GM18508 (cell line): ENCODE data around the gene KCNJ11.
"Not testable (repeated sequence)": the region's sequence is repeated elsewhere in the genome, so short reads cannot be mapped to it uniquely, and the experiment has no call there.

Source experiments
- ATAC-seq: cut with Tn5 transposase; IDR thresholded peaks from one replicate; pipeline ENCODE4 v1.9.1; 2021; ENCODE audit warnings: moderate number of reproducible peaks; ENCODE audit not compliant: insufficient read depth, unreplicated experiment

The KCNJ11 gene

DNA sequence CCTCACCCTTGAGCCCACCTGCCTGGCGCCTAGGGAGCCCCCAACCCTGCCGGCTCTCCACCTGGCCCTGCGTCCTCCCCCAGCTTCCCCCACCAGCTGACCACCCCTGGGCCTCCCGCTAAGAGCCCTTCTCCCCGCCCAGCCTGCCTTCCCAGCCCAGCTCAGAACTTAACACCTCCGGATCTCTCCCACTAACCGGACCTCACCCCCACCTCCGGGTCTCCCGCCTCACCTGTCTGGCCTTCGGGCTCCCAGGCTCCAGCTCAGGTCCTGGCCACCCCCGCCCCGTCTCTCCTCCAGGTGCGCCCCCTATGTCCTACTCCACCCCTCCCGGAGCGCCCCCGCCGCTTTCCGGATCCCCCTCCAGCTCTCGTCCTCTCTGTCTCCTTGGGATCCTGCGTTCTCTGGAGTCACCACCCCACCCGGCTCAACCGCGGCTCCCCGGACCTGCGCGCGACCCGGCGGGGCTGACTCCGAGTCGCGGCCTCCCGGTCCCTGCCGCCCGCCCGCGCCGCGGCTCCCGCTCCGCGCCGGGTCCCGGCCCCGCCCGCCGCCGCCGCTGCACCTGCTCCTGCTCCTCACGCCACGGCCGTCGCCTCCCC is at the start of gene KCNJ11:
Gene KCNJ11 (minus strand): TSS at position 51 of the 602 bp plus-strand sequence. CDS start 568 bp downstream, outside the sequence.
- no peak for ATAC-seq

DNA sequence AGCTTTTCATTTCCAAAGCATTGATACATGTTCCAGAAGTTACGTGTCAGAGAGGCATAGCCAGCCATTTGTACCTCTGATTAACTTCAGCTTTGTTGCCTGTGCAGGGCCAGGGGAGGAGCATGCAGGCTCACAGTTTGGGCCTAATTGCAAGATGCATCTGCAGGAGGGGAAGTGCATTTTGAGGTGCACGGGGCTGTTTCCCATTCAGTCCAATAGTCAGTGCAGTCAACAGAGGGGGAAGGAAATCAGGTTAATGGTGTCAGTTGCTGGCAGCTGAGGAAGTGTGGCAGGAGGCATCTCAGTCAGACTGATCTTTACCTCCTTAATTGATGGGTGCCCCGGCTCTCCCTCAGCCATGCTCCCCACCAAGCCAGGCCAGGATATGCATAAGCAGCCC is 48.9 kb upstream of the KCNJ11 start:
- ATAC-seq, result no peak

DNA sequence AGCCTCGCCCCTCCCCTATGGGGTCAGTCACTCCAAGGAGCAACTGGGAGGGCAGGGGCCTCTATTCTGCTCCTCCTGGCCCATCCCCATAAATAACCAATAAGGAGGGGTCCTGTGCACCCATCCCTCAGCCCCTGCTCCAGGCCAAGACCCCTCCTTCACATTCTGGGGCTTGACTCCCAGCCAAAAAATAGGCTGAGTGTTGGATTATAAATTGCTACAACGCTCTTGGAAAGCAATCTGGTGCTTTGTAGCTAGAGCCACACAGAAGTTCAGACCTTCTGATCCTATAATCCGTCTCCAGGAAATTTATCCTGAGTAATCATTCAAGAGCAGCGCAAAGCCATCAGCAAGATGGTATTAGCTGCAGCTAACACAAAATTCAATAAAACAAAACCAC is 45.6 kb upstream of the KCNJ11 start:
- no peak for ATAC-seq

DNA sequence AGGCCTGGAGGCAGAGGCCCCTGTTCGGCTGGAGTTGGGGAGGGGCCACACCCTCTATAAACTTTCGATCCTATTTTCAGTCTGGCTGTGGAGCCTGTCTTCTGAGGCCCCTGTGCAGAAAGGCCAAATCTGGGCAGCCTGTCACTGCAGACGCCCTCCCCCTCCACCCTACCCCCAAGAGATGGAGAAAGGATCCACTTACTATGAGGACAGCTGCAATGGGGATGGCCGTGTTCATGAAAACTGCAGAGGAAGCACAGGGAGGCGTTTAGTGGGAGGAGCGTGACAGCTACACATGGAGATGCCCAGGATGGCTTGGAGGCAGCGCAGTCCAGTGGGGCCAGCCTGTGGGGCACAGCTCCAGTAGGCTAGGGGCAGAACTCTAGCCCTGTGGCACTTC is 43.5 kb upstream of the KCNJ11 start:
- no peak for ATAC-seq

DNA sequence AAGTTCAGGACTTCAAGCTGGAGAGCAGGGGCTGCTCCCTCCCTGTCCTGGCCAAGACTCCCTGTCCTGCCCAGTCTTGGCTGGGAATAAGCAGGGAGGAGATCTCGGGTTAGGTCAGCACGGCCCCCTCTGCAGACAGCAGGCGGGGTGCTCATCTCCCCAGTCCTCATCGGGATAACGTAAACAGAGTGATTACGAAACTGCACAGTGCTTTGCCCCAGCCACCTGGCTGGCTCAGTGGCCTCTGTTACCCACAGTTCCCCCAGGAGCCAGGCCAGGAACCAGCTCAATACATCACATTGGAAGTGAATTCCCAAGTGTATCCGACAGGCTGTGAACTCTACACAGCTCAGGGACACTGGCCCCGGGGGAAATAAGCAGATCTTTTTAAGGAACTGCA is 42.7 kb upstream of the KCNJ11 start:
- no peak for ATAC-seq

DNA sequence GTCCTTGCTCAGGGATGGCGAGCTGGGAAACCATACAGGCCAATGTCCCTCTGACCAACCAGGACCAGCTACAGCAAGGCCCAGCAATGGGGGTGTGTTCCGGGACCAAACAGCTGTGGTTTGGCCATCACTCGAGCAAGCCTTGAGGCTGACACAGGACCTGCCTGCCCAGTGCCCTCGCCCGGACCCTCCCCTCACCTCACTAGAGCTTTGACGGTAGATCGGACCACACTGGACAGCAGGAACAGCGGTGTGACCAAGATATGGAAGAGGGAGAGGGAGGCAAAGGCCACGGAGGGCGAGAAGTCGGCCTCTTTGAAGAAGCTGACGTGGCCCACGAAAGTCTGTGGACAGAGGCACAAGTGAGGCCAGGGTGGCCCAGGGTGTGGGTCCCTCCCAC is 42.2 kb upstream of the KCNJ11 start:
- ATAC-seq, result no peak

DNA sequence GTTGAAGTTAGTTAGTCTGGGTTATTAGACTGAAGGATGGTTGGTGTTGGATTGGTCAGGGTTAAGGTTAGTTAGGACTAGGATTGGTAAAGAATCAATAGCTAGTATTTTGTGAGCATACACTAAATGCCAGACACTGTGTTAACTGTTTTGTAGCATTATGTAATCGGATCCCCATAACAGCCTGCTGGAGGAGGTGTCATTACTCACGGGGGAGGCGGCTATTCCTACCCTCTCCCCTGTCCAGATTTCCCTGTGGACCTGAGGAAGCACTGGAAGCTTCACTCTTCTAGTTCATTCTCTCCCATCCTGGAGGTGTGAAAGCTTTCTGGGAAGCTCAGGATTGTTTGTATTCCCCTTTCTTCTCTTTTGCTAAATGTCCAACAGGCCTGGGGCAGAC is 40.5 kb upstream of the KCNJ11 start:
- ATAC-seq, result no peak

DNA sequence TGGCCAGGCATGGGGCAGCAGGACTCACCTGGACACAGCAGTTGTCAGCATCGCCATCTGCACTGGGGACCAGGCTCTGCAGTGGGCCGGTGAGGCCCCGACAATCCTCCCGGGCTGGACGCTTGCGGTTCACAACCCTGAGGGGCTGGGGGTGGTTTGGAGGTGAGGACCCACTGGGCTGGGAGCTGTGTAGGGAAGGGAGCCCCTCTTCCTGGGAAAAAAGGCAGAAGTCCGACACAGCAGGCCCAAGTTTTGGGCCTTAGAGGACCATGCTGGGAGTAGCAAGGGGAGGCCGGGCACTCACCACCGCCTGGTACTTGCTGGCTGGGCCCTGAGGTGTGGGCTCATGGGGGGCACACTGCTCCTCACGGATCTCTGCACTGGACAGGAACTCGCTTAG is 39.8 kb upstream of the KCNJ11 start:
- no peak for ATAC-seq

DNA sequence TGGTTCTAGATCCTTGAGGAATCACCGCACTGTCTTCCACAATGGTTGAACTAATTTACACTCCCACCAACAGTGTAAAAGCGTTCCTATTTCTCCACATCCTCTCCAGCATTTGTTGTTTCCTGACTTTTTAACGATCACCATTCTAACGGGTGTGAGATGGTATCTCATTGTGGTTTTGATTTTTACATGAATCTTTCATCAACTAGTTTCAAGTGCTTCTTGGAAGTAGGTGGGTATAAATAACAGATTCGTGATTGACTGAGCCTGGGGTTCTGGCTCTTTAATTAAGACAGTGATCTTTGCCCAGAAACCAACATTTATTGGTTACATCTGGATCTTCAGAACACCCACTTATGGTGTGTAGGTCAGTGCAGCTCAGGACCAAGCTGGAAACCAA is 37.8 kb upstream of the KCNJ11 start:
- ATAC-seq, result not testable (repeated sequence)

DNA sequence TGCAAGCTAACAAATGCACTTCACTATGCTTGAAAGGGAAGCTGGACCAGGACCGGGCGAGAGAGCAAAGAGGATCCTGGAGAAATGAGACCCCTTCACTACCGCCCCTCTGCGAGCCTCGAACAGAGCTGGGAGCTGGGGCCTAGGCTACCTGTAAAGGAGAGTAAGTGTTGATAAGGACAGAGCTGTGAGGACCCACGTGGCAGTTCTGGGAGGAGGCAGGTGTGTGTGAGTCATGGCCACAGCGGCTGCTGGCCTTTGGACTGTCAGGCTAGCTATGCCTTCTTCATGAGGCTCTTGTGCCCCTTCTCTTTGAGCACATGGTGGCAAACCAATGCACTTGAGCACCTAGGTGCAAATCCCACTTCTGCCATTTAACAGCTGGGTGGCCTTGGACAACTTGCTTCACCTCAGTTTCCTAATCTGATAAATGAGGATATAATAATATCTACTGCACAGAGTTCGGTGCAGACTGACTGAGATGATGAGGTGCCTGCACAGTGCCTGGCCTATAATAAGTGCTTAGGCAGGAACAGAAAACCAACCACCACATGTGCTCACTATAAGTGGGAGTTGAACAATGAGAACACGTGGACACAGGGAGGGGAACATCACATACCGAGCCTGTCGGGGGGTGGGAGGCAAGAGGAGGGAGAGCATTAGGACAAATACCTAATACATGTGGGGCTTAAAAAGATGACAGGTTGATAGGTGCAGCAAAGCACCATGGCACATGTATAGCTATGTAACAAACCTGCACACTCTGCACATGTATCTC is 35.3 kb upstream of the KCNJ11 start:
- no peak for ATAC-seq

DNA sequence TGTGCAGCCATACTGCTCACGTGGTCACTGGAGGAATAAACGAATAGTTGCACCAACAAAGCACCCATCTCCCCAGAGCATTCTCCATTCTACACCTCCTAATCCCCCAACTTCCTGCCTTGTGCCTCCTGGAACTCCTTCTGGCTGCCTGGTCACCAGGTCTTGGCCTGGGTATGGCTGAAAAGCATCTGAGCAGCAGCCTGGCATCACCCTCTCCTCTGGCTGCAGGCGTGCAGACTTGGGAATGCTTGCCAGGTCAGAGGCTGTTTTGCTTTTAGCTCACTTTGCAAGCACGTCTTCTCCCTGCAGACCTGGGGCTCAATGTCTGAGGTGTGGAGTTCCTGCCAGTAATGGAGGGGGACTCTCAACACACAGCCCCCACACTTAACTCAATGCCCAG is 33.3 kb upstream of the KCNJ11 start:
- ATAC-seq, result no peak

DNA sequence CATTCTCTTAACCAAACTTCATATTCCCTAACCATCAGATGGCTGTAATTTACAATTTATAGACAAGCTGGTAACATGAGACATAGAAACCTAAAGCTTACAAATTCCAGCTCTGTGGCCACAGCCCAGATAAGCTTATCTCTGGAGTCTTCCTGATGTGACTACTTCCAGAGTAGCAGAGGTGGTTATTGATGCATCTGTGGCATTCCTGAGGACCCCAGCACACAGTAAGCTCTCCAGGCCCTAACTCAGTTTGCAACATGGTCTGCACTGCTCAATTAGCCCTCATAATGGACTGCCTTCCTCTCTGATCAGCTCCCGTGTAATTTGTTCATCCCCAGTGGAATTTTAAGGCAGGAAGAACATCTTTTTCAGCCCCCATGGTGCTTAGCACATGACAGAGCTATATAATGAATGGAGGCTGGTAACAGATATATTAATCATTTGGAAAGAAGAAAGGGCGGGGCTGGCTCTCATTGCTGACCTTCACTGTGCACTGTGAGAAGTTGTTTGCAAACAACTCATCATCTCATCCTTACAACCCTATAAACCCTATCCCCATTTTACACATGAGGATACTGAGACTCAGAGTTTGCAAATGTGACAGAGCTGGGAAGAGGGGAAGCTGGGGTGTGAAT is 30.1 kb upstream of the KCNJ11 start:
- ATAC-seq, result no peak

DNA sequence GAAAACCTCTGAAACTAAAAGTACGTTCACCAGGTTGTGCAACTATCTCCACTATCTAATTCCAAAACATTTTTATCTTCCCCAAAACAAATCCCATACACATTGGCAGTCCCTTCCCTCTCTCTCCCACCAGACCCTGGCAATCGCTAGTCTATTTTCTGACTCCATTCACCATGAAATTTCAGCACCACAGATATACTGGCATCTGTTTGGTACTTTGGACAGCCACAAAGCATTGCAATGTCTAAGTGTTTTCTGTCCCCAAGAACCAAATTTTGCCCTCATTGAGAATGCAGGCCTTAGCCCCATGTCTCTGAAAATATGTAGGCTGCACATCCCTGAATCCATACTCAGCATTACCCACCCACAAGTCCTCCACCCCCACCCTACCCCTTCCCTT is 28.0 kb upstream of the KCNJ11 start:
- no peak for ATAC-seq

DNA sequence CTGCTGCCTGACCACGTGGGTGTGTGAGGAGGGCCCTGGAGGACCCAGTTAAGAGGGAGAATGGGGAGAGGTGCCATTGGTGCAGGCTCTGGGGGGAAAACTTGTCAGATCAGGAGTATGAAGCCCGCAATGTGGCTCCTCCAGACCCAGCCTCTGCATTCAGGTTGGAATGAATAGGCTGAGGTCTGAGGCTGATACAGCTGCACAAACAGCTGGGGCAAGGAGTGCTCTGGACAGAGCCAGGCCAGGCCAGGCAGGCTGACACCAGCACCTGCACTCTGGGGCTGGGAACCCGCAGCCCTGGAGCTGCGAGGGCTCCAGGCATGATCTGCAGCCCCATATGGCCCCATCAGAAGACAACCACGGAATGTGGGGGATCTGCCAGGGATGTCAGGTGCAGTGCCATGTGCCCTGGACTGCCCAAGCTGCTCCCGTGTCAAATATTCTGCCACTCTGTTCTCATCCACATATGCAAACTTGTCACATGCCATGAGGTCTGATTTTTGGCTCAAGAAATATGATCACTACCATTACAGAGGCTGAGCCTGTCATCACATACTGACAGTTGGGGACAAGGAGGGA is 27.2 kb upstream of the KCNJ11 start:
- ATAC-seq, result no peak

DNA sequence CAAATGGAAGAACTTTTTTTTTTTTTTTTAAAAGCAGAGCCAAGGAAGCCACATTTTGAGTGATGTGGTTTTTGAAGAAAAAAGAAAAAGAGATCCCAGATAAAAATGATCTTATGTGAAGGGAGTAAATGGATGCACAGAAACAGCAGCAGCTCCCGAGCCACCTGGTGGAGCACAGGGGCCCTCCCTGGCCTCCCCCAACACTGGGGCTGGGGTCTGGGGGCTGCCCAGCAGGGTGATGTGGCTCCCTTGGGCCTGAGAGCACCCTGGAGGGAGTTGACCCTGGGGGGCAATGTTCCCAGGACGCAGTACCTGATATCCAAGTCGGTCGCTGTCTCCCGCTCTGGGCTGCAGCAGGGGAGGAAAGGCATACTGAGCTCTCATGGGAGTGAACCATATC is 26.5 kb upstream of the KCNJ11 start:
- ATAC-seq, result no peak

DNA sequence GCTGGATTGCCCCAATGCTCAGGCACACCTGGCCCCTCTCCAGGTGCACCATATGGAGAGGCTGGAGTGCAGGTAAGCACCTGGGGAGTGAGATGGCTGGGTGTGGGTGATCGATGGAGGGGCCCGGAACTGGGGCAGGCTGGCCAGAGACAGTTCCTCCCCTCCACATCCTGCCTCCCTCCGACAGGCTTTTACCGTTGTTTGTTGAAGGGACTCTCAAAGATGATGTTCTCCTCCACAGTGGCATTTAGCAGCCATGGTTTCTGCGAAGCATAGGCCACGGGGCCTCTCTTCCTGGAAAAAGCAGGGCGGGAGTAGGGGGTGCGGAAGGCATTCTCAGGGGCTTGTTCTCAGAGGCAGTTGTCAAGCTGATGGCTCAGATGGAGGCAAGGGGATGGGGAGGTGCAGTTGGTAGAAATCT is 25.9 kb upstream of the KCNJ11 start:
- no peak for ATAC-seq

DNA sequence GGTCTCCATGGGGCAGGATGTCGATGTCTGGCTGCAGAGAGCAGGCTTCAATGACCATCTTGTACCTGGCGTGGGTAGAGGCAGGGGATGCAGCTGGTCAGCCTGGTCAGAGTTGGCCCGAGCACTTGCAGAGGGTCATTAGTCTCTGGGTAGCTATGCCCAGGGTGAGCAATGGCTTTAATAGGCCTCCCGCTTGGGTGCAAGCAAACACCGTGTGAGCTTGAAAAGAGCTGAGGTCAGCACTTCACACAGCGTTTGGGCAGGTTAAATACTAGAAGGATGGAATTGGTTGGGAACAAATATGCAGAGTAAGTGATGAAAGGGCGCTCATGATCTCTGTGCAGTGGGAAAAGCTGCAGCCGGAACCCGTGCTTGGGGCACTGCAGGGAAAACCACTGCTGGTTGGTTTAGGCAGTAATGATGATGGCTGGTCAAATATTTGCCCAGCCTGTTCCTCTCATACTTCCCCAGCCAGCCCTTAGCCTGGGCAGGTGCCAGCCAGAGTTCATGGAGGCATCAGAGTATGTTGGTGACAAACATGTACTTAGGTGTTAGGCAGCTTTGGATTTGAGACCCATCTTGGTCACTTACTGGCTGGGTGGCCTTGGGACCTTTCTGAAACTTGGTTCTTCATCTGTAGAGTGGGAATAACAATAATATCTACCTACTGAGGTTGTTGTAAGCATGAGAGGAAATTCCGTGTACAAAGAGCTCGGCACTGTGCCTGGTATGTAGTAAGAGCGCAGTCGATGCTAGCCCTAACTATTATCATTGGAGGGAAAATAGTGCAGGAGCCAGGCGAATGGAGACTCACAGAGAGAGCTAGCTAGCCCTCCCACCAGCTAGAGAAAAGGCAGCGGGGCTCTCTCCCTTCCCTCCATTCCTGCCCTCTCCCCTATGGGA is 25.2 kb upstream of the KCNJ11 start:
- ATAC-seq, result no peak

DNA sequence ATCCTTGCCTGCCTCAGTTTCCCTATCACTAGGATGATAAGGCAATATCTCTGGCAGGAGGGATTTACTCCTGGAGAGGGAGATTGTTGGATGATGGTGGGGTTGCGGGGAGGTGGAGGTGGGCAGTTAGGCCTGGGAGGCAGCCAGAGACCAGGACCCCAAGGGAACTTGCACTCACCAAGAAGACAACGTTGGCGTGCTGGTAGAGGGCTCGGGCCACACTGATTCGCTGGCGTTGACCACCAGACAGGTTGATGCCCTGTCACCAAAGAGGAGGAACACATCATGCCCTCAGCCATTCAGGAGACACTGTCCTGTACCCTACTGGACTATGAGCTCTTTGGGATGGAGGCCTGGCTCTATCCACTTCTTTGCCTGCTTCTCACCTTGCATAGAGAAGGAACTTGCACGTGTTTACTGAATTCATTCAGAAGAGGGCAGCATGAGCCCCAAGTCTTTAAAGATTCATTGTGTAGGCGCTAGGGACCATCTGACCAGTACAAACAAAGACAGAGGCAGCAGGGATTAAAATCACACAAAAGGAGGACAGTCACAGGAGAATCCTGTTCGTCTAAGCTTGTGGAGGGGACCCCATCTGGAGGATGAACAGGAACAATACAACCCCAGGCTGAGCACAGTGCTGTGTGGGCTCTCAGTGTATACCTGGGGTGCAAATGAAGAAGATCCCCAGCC is 24.2 kb upstream of the KCNJ11 start:
- ATAC-seq, result no peak

DNA sequence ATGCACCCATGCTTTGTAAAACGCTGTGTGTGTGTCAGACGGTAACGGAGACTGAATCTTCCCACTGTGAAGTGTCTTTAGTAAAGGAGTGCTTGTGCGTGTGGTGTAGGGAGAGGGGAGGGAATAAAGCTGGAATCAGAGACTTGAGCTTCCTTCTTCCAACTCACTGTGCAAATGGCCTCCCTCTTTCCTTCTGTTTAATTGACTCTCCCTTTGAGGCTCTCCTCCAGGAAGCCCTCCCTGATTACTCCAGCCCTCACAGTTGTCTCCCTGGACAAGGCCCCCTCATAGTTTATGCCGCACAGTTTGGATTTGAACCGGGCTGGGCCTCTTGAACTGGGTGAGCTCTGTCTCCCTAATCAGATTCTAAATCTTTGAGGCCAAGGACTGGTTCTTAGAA is 23.0 kb upstream of the KCNJ11 start:
- ATAC-seq, result no peak
